Brain microvascular endothelial cell (primary cell): ENCODE measurements around the gene ST6GALNAC1.

Source experiments
- DNase-seq: peaks from one replicate; pipeline ENCODE4 v3.0.0-alpha.2; 2020
- H3K27ac ChIP-seq: fragments of 250-450 bp; sonication (Bioruptor Pico); 2 replicates; pipeline ENCODE4 v1.5.1; 2020; ENCODE audit warnings: mild to moderate bottlenecking, moderate library complexity
- H3K27me3 ChIP-seq: fragments of 250-450 bp; sonication (Bioruptor Pico); replicated peaks from 2 replicates; pipeline ENCODE4 v1.5.1; 2020; ENCODE audit warnings: mild to moderate bottlenecking
- H3K36me3 ChIP-seq: fragments of 250-450 bp; sonication (Bioruptor Pico); replicated peaks from 2 replicates; pipeline ENCODE4 v1.5.1; 2020; ENCODE audit warnings: mild to moderate bottlenecking
- H3K4me3 ChIP-seq: 2 replicates; pipeline ENCODE4 v1.5.1; 2011; ENCODE audit warnings: low read depth, mild to moderate bottlenecking, control low read depth, low read length, moderate library complexity
- in situ Hi-C: cut with HindIII; loops from 2 replicates; pipeline ENCODE4 v1.10.0; 2017; ENCODE audit warnings: low sequenced_read_pairs, low pct_ligation_motif_present
- TF ChIP-seq, protein P1 (sequence below): IDR thresholded peaks from 2 replicates; pipeline ENCODE4 v1.5.1; 2011; ENCODE audit warnings: low read depth, mild to moderate bottlenecking, moderate library complexity, low read length, control low read depth, inconsistent platforms; ENCODE audit errors: missing control alignments

Gene ST6GALNAC1

DNA sequence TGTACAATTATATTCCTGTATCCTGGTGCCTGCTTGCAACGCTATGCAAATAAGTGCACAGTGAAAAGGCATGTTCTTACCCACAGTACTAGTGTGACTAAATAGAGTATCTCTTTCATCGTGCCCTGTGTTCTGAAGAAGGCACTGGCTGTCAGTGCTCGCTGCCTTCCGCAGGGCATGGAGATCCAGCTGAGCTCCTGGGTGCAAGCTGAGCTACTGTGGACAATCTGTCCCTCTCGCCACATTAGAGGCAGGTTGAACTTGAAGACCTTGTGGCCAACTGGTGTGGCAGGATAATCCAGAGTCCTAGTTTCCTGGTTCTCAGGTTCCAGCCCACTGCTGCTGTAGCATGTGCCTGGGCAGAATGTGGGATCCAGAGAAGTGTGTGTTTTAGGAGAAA lies 1.9 kb upstream of the ST6GALNAC1 start:
- Histone ChIP-seq H3K4me3 (no peak overlapping the region), H3K36me3 (no peaks in the 10 kb centered on the region), H3K27ac (no peak overlapping the region), H3K27me3 (no peaks in the 10 kb centered on the region)
- in situ Hi-C loops, result no loop called here
- TF ChIP-seq, protein P1, sequence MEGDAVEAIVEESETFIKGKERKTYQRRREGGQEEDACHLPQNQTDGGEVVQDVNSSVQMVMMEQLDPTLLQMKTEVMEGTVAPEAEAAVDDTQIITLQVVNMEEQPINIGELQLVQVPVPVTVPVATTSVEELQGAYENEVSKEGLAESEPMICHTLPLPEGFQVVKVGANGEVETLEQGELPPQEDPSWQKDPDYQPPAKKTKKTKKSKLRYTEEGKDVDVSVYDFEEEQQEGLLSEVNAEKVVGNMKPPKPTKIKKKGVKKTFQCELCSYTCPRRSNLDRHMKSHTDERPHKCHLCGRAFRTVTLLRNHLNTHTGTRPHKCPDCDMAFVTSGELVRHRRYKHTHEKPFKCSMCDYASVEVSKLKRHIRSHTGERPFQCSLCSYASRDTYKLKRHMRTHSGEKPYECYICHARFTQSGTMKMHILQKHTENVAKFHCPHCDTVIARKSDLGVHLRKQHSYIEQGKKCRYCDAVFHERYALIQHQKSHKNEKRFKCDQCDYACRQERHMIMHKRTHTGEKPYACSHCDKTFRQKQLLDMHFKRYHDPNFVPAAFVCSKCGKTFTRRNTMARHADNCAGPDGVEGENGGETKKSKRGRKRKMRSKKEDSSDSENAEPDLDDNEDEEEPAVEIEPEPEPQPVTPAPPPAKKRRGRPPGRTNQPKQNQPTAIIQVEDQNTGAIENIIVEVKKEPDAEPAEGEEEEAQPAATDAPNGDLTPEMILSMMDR, result no peak
- no peak for DNase-seq

DNA sequence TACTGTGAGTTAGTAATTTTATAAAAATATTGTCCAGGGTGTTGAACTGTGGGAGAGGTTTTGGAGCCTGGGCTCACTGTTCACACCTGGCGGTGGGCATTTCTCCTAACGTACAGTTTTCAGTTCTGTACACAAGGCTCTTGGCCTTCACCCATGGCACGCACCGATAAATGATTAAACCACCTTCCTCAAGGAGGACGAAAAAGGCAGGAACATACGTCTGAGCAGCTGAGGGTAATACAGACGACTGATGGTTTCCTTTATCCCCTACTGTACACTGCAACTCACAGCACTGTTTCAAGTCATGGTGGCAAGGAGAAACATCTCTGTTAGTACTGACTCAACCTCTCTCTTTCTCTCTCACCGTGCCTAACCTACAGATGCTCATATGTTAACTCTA lies 1.4 kb upstream of the ST6GALNAC1 start:
- TF ChIP-seq, protein P1, result no peak
- in situ Hi-C loops, result no loop called here
- Histone ChIP-seq H3K27ac (no peak overlapping the region), H3K27me3 (no peaks in the 10 kb centered on the region), H3K36me3 (no peaks in the 10 kb centered on the region), H3K4me3 (no peak overlapping the region)
- no peak for DNase-seq

DNA sequence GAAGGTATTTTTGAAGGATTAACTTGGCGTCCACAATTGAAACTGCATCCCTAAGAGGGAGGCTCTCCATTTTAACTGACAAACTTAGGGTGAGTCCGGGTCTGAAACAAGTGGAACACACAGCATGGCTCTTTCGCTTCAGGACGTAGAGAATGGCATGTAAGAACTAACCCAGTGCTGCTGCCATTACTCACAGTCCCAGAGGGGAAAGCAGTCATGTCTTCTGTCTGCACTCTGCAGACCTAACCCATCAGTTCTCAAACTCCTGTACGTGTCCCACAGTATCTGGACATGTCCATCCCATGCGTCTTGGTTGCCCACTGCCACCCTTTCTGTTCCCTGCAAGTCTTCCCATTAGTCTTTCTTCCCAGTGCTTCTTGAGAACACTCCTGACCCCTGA lies 563 bp downstream of the ST6GALNAC1 start:
- Histone ChIP-seq H3K27me3 (no peaks in the 10 kb centered on the region), H3K27ac (no peak overlapping the region), H3K4me3 (no peak overlapping the region), H3K36me3 (no peaks in the 10 kb centered on the region)
- TF ChIP-seq, protein P1, result no peak
- in situ Hi-C loops, result no loop called here
- no peak for DNase-seq

DNA sequence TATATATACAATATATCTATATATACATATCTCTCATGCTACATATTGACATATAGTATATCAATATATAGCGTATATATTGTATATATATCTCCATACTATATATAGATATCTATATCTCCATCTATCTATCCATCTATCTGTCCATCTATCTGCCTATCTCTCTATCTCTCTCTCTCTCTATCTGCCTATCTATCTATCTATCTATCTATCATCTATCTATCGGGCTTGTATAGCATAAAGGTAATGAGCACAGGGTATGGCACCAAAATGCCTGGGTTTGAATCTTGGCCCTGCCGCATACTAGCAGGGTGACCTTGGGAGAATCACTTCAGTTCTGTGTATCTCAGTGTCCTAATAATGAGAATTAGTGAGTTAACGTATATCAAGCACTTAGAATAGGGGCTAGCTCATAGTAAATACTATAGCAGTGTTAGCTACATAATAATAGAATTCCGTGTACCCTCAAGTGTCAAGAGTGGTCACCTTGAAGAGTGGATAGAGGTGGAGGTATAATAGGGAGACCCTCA lies 1.5 kb downstream of the ST6GALNAC1 start:
- H3K27me3 ChIP-seq, result no peaks in the 10 kb centered on the region
- DNase-seq, result no peak
- H3K36me3 ChIP-seq, result no peaks in the 10 kb centered on the region
- TF ChIP-seq, protein P1, result no peak
- in situ Hi-C loops, result no loop called here
- H3K27ac ChIP-seq, result no peak overlapping the region
- H3K4me3 ChIP-seq, result no peak overlapping the region

DNA sequence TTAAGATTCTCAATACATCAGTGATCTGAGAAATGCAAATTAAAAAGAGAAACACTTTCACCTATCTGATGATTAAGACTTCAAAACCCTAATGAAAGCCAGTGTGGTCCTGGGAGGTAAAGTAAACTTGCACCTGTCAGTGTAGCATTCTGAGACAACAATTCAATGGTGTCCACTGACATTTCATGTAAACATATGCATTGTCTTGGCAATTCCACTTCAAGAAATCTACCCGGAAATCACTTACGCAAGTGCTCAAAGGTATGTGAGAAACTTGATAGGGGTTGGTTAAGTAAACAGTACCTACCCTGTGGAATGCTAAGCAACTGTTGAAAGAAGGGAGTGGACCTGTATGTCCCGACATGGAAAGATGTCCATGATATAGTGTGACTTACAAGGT lies 2.1 kb downstream of the ST6GALNAC1 start:
- in situ Hi-C loops, result no loop called here
- H3K27ac ChIP-seq, result no peak overlapping the region

More for the DNA sequence above, 2.1 kb downstream of the ST6GALNAC1 start:
- no peak overlapping the region for H3K4me3 ChIP-seq
- no peaks in the 10 kb centered on the region for H3K27me3 ChIP-seq
- TF ChIP-seq, protein P1, result no peak
- no peak for DNase-seq
- H3K36me3 ChIP-seq, result no peaks in the 10 kb centered on the region
